Skeletal muscle cell (primary cell): ENCODE results near the gene ECPAS.
A peak's percentile ranks its signal among the peaks of the same experiment; 100 is the strongest.
"Not testable (repeated sequence)": the region's sequence is repeated elsewhere in the genome, so short reads cannot be mapped to it uniquely, and the experiment has no call there.

Experiments used
- DNase-seq: peaks from one replicate; pipeline ENCODE4 v3.0.0-alpha.2; 2010; ENCODE audit warnings: low read depth
- H3K4me3 ChIP-seq: 2 replicates; pipeline ENCODE4 v1.5.1; 2011; ENCODE audit warnings: low read depth, mild to moderate bottlenecking, control low read depth, low read length, moderate library complexity

Gene ECPAS

GRCh38 chr9:111483858-111484571, at the start of gene ECPAS:
Gene ECPAS (minus strand): TSS chr9:111484383. CDS start chr9:111472918, 11,465 bp downstream.
- peak within 1 kb of the TSS; percentile 87 for H3K4me3 ChIP-seq
- peak; percentile 45 for DNase-seq

GRCh38 chr9:111533099-111533790, 49.1 kb upstream of the ECPAS start:
- DNase-seq, result no peak
- no peak overlapping the region for H3K4me3 ChIP-seq

GRCh38 chr9:111531716-111532115, 47.5 kb upstream of the ECPAS start:
- no peak for DNase-seq
- H3K4me3 ChIP-seq, result no peak overlapping the region

- no peak overlapping the region for H3K4me3 ChIP-seq
- no peak for DNase-seq
Measured at GRCh38 chr9:111529787-111530186, 45.6 kb upstream of the ECPAS start.

GRCh38 chr9:111527347-111527746, 43.2 kb upstream of the ECPAS start:
- H3K4me3 ChIP-seq, result no peak overlapping the region
- DNase-seq, result no peak

GRCh38 chr9:111525056-111525977, 41.1 kb upstream of the ECPAS start, which contains the start of gene ZNF483:
Gene ZNF483 (plus strand): TSS chr9:111525179. CDS start chr9:111527396, 2,217 bp downstream.
- peak within 1 kb of the TSS; percentile 76 for H3K4me3 ChIP-seq
- peak; percentile 23 for DNase-seq

- DNase-seq, result no peak
- H3K4me3 ChIP-seq, result peak overlapping the region; percentile 76
Measured at GRCh38 chr9:111524731-111525055, 40.5 kb upstream of the ECPAS start.

- H3K4me3 ChIP-seq, result no peak overlapping the region
- DNase-seq, result no peak
Measured at GRCh38 chr9:111516061-111516465, 31.9 kb upstream of the ECPAS start.

GRCh38 chr9:111514967-111515366, 30.8 kb upstream of the ECPAS start:
- no peak for DNase-seq
- no peak overlapping the region for H3K4me3 ChIP-seq

- not testable (repeated sequence) for H3K4me3 ChIP-seq, DNase-seq
Measured at GRCh38 chr9:111511581-111511980, 27.4 kb upstream of the ECPAS start.

- DNase-seq, result no peak
- no peak overlapping the region for H3K4me3 ChIP-seq
Measured at GRCh38 chr9:111502506-111502905, 18.3 kb upstream of the ECPAS start.

- no peak overlapping the region for H3K4me3 ChIP-seq
- no peak for DNase-seq
Measured at GRCh38 chr9:111501648-111502047, 17.5 kb upstream of the ECPAS start.

- no peak for DNase-seq
- H3K4me3 ChIP-seq, result no peak overlapping the region
Measured at GRCh38 chr9:111501005-111501562, 16.9 kb upstream of the ECPAS start.

GRCh38 chr9:111497196-111497595, 13.0 kb upstream of the ECPAS start:
- DNase-seq, result not testable (repeated sequence)

GRCh38 chr9:111484572-111484894, 350 bp upstream of the ECPAS start:
- no peak for DNase-seq
- H3K4me3 ChIP-seq, result peak overlapping the region; percentile 59

More at GRCh38 chr9:111497196-111497595, 13.0 kb upstream of the ECPAS start:
- not testable (repeated sequence) for H3K4me3 ChIP-seq

GRCh38 chr9:111483439-111483857, 735 bp downstream of the ECPAS start:
- no peak for DNase-seq
- peak overlapping the region; percentile 87 for H3K4me3 ChIP-seq

GRCh38 chr9:111482694-111483438, 1.3 kb downstream of the ECPAS start:
- peak; percentile 29 for DNase-seq
- peak overlapping the region; percentile 87 for H3K4me3 ChIP-seq

GRCh38 chr9:111481885-111482636, 2.1 kb downstream of the ECPAS start:
- DNase-seq, result peak; percentile 40
- H3K4me3 ChIP-seq, result peak overlapping the region; percentile 87
